ENCODE measurements around the gene RC3H2.
A peak's percentile ranks its signal among the peaks of the same experiment; 100 is the strongest.
"Not testable (repeated sequence)": the region's sequence is repeated elsewhere in the genome, so short reads cannot be mapped to it uniquely, and the experiment has no call there.

The RC3H2 gene

GRCh38 chr9:122837266-122837850 lies 67.8 kb downstream of the RC3H2 start:
- DNase-seq: no peak

GRCh38 chr9:122835313-122835731 lies 69.8 kb downstream of the RC3H2 start:
- DNase-seq: no peak

GRCh38 chr9:122832194-122832593 lies 73.0 kb downstream of the RC3H2 start:
- DNase-seq: no peak

GRCh38 chr9:122828965-122829284 lies 76.2 kb downstream of the RC3H2 start:
- DNase-seq: not testable (repeated sequence)

- peak; percentile 26 for DNase-seq
Measured at GRCh38 chr9:122827761-122828093, 77.4 kb downstream of the RC3H2 start.

- no peak for DNase-seq
Measured at GRCh38 chr9:122822938-122823337, 82.2 kb downstream of the RC3H2 start.

- no peak for DNase-seq
Measured at GRCh38 chr9:122822056-122822455, 83.1 kb downstream of the RC3H2 start.

- DNase-seq: peak; percentile 73
Measured at GRCh38 chr9:122821278-122821943, 83.7 kb downstream of the RC3H2 start.

- DNase-seq: no peak
Measured at GRCh38 chr9:122820490-122820845, 84.7 kb downstream of the RC3H2 start.

- DNase-seq: peak; percentile 45
Measured at GRCh38 chr9:122819791-122820489, 85.2 kb downstream of the RC3H2 start.

GRCh38 chr9:122819326-122819725 lies 85.8 kb downstream of the RC3H2 start:
- DNase-seq: peak; percentile 42

- DNase-seq: no peak
Measured at GRCh38 chr9:122816163-122816867, 88.8 kb downstream of the RC3H2 start.

- no peak for DNase-seq
Measured at GRCh38 chr9:122815544-122815943, 89.6 kb downstream of the RC3H2 start.

GRCh38 chr9:122814545-122814944 lies 90.6 kb downstream of the RC3H2 start:
- DNase-seq: no peak

GRCh38 chr9:122812736-122813135 lies 92.4 kb downstream of the RC3H2 start:
- no peak for DNase-seq

- peak; percentile 58 for DNase-seq
Measured at GRCh38 chr9:122810306-122810946, 94.7 kb downstream of the RC3H2 start.

- not testable (repeated sequence) for DNase-seq
Measured at GRCh38 chr9:122809261-122809660, 95.9 kb downstream of the RC3H2 start.

GRCh38 chr9:122808141-122808540 lies 97.0 kb downstream of the RC3H2 start:
- DNase-seq: no peak

- DNase-seq: no peak
Measured at GRCh38 chr9:122807271-122807900, 97.8 kb downstream of the RC3H2 start.

GRCh38 chr9:122806661-122807060 lies 98.5 kb downstream of the RC3H2 start:
- peak; percentile 30 for DNase-seq

- DNase-seq: no peak
Measured at GRCh38 chr9:122800066-122801060, 104.8 kb downstream of the RC3H2 start, which contains the start of gene OR1K1. Gene OR1K1, plus strand, starts transcription at chr9:122800123. Its CDS starts 0 bp downstream, at chr9:122800123.
